Measurements from ENCODE around the gene HIC1.

- no peak for TF ChIP-seq CTCF (IDR thresholded peaks at IDR 0.05; ENCODE audit: insufficient read depth, low read length, poor library complexity, severe bottlenecking)
- no peak for TF ChIP-seq EZH2phosphoT487 (conservative IDR thresholded peaks at IDR 0.05; ENCODE audit: low read length)
Measured at GRCh38 chr17:2082003-2082781, 27.3 kb downstream of the HIC1 start.

Measured in SU-DHL-6 (cell line).